Parathyroid adenoma (tissue), 2 donors: ENCODE measurements around the gene DDX24.

ENCODE experiments used
- H2AFZ ChIP-seq: fragments of 300-600 bp; sonication (generic); one replicate; pipeline ENCODE4 v1.7.0; 2017; ENCODE audit warnings: antibody characterized with exemption, mild to moderate bottlenecking
- H3K27ac ChIP-seq: fragments of 300-600 bp; sonication (generic); one replicate; pipeline ENCODE4 v1.7.0; 2017
- H3K27me3 ChIP-seq: fragments of 300-600 bp; sonication (generic); one replicate; pipeline ENCODE4 v1.7.0; 2017; ENCODE audit warnings: low read length; ENCODE audit not compliant: control insufficient read depth, insufficient read depth
- H3K36me3 ChIP-seq: fragments of 300-600 bp; sonication (generic); one replicate; pipeline ENCODE4 v1.7.0; 2017; ENCODE audit warnings: low read length; ENCODE audit not compliant: control insufficient read depth, insufficient read depth
- H3K4me1 ChIP-seq: fragments of 300-600 bp; sonication (generic); one replicate; pipeline ENCODE4 v1.7.0; 2017; ENCODE audit warnings: control low read depth
- H3K4me2 ChIP-seq: fragments of 300-600 bp; sonication (generic); one replicate; pipeline ENCODE4 v1.7.0; 2017; ENCODE audit warnings: low read length
- H3K4me3 ChIP-seq: fragments of 300-600 bp; sonication (generic); one replicate; pipeline ENCODE4 v1.7.0; 2017; ENCODE audit warnings: low read depth, low read length
- H3K79me2 ChIP-seq: fragments of 300-600 bp; sonication (generic); one replicate; pipeline ENCODE4 v1.7.0; 2017; ENCODE audit warnings: control low read depth
- H3K9ac ChIP-seq: fragments of 300-600 bp; sonication (generic); one replicate; pipeline ENCODE4 v1.7.0; 2017; ENCODE audit warnings: mild to moderate bottlenecking
- H3K9me3 ChIP-seq: fragments of 300-600 bp; sonication (generic); one replicate; pipeline ENCODE4 v1.7.0; 2017; ENCODE audit warnings: low read length; ENCODE audit not compliant: control insufficient read depth
- CTCF ChIP-seq: fragments of 300-600 bp; sonication (generic); IDR thresholded peaks from one replicate; pipeline ENCODE4 v1.7.0; 2017; ENCODE audit warnings: antibody characterized with exemption, mild to moderate bottlenecking
- donor health status: primary hyperparathyroidism.

Gene DDX24

GRCh38 chr14:94051779-94052178 is 29.2 kb downstream of the DDX24 start:
- Histone ChIP-seq H3K79me2 (peaks cover 8% of the 10 kb centered on the region), H2AFZ (no peak overlapping the region), H3K9me3 (no peaks in the 10 kb centered on the region), H3K27ac (peak overlapping the region; percentile 20), H3K9ac (no peak overlapping the region), H3K36me3 (no peaks in the 10 kb centered on the region), H3K4me2 (peak overlapping the region; percentile 3), H3K4me1 (peaks cover 18% of the 10 kb centered on the region), H3K4me3 (no peak overlapping the region), H3K27me3 (no peaks in the 10 kb centered on the region)
- TF ChIP-seq CTCF: no peak

GRCh38 chr14:94051115-94051514 is 29.9 kb downstream of the DDX24 start:
- H3K9ac ChIP-seq: no peak overlapping the region
- no peak overlapping the region for H2AFZ ChIP-seq
- H3K27me3 ChIP-seq: no peaks in the 10 kb centered on the region
- peaks cover 18% of the 10 kb centered on the region for H3K4me1 ChIP-seq
- H3K4me3 ChIP-seq: no peak overlapping the region
- no peak overlapping the region for H3K4me2 ChIP-seq
- TF ChIP-seq CTCF: peak; percentile 43
- peaks cover 4% of the 10 kb centered on the region for H3K79me2 ChIP-seq
- H3K36me3 ChIP-seq: no peaks in the 10 kb centered on the region
- no peaks in the 10 kb centered on the region for H3K9me3 ChIP-seq
- peak overlapping the region; percentile 20 for H3K27ac ChIP-seq

- Histone ChIP-seq H2AFZ (no peak overlapping the region), H3K27ac (no peak overlapping the region), H3K79me2 (peaks cover 3% of the 10 kb centered on the region), H3K4me2 (no peak overlapping the region), H3K4me1 (peaks cover 18% of the 10 kb centered on the region), H3K36me3 (no peaks in the 10 kb centered on the region), H3K9ac (no peak overlapping the region), H3K9me3 (no peaks in the 10 kb centered on the region), H3K27me3 (no peaks in the 10 kb centered on the region), H3K4me3 (no peak overlapping the region)
- no peak for TF ChIP-seq CTCF
These were observed 30.6 kb downstream of the DDX24 start for GRCh38 chr14:94050231-94050880.

- Histone ChIP-seq H3K4me2 (no peak overlapping the region), H3K36me3 (no peaks in the 10 kb centered on the region), H3K9ac (no peak overlapping the region), H3K9me3 (no peaks in the 10 kb centered on the region), H3K27ac (no peak overlapping the region), H3K4me3 (no peak overlapping the region), H2AFZ (no peak overlapping the region), H3K4me1 (peaks cover 18% of the 10 kb centered on the region), H3K79me2 (peaks cover 3% of the 10 kb centered on the region), H3K27me3 (no peaks in the 10 kb centered on the region)
- no peak for TF ChIP-seq CTCF
These were observed 31.4 kb downstream of the DDX24 start for GRCh38 chr14:94049625-94050023.
